Activated naive CD8-positive, alpha-beta T cell treated with anti-CD3 and anti-CD28 coated beads, Interleukin-2, amount 50 U/mL, for 24 hours (primary cell): ENCODE data around the gene TBC1D7.

Source experiments
- ATAC-seq: fragments of 150-1000 bp; cut with Tn5 transposase; one replicate; pipeline ENCODE4 v1.10.0; 2021
- DNase-seq: peaks from one replicate; pipeline ENCODE4 v3.0.0; 2021
- H3K27ac Mint-ChIP-seq: one replicate; pipeline ENCODE4 v1.8.0; 2021; ENCODE audit warnings: mild to moderate bottlenecking, mixed read lengths
- H3K27me3 Mint-ChIP-seq: one replicate; pipeline ENCODE4 v1.8.0; 2021; ENCODE audit warnings: mixed read lengths
- H3K36me3 Mint-ChIP-seq: one replicate; pipeline ENCODE4 v1.8.0; 2021; ENCODE audit warnings: low read depth, mixed read lengths
- H3K4me1 Mint-ChIP-seq: one replicate; pipeline ENCODE4 v1.8.0; 2021; ENCODE audit warnings: mixed read lengths
- H3K4me3 Mint-ChIP-seq: one replicate; pipeline ENCODE4 v1.8.0; 2021; ENCODE audit warnings: mild to moderate bottlenecking, moderate library complexity, mixed read lengths
- H3K9me3 Mint-ChIP-seq: one replicate; pipeline ENCODE4 v1.8.0; 2021; ENCODE audit warnings: mixed read lengths

TBC1D7 gene

GRCh38 chr6:13364842-13365241 lies 36.5 kb upstream of the TBC1D7 start:
- no peak for ATAC-seq
- Mint-ChIP-seq H3K27ac (no peak overlapping the region), H3K27me3 (no peaks in the 10 kb centered on the region), H3K4me1 (peaks cover 4% of the 10 kb centered on the region), H3K36me3 (peaks cover 8% of the 10 kb centered on the region), H3K4me3 (no peak overlapping the region), H3K9me3 (no peaks in the 10 kb centered on the region)
- no peak for DNase-seq

- Mint-ChIP-seq H3K4me1 (peaks cover 9% of the 10 kb centered on the region), H3K9me3 (no peaks in the 10 kb centered on the region), H3K27me3 (no peaks in the 10 kb centered on the region), H3K4me3 (no peak overlapping the region), H3K27ac (no peak overlapping the region), H3K36me3 (peaks cover 8% of the 10 kb centered on the region)
- DNase-seq (no peak), ATAC-seq (no peak)
Observed at GRCh38 chr6:13362412-13362811, 34.1 kb upstream of the TBC1D7 start.

GRCh38 chr6:13360671-13361540 lies 32.6 kb upstream of the TBC1D7 start:
- no peak for ATAC-seq
- Mint-ChIP-seq H3K4me3 (no peak overlapping the region), H3K27me3 (no peaks in the 10 kb centered on the region), H3K27ac (no peak overlapping the region), H3K9me3 (no peaks in the 10 kb centered on the region), H3K4me1 (peaks cover 24% of the 10 kb centered on the region), H3K36me3 (peaks cover 8% of the 10 kb centered on the region)
- no peak for DNase-seq

- no peaks in the 10 kb centered on the region for H3K27me3 Mint-ChIP-seq
- peaks cover 40% of the 10 kb centered on the region for H3K4me1 Mint-ChIP-seq
- H3K4me3 Mint-ChIP-seq = no peak overlapping the region
- H3K9me3 Mint-ChIP-seq = no peaks in the 10 kb centered on the region
- H3K36me3 Mint-ChIP-seq = peaks cover 2% of the 10 kb centered on the region
- DNase-seq = no peak
- no peak for ATAC-seq
- H3K27ac Mint-ChIP-seq = no peak overlapping the region
Observed at GRCh38 chr6:13359287-13359686, 30.9 kb upstream of the TBC1D7 start.

- H3K27ac Mint-ChIP-seq = no peak overlapping the region
- no peaks in the 10 kb centered on the region for H3K9me3 Mint-ChIP-seq
- no peaks in the 10 kb centered on the region for H3K36me3 Mint-ChIP-seq
- ATAC-seq = no peak
- no peaks in the 10 kb centered on the region for H3K27me3 Mint-ChIP-seq
- peaks cover 48% of the 10 kb centered on the region for H3K4me1 Mint-ChIP-seq
- no peak for DNase-seq
- H3K4me3 Mint-ChIP-seq = no peak overlapping the region
Observed at GRCh38 chr6:13358511-13358910, 30.2 kb upstream of the TBC1D7 start.

GRCh38 chr6:13357551-13358075 lies 29.3 kb upstream of the TBC1D7 start:
- DNase-seq (no peak), ATAC-seq (no peak)
- no peak overlapping the region for H3K4me3 Mint-ChIP-seq
- H3K36me3 Mint-ChIP-seq = no peaks in the 10 kb centered on the region
- no peaks in the 10 kb centered on the region for H3K27me3 Mint-ChIP-seq
- H3K9me3 Mint-ChIP-seq = no peaks in the 10 kb centered on the region
- H3K27ac Mint-ChIP-seq = peak overlapping the region; percentile 29
- peaks cover 53% of the 10 kb centered on the region for H3K4me1 Mint-ChIP-seq

- Mint-ChIP-seq H3K4me3 (peak overlapping the region; percentile 73), H3K27ac (peak overlapping the region; percentile 97), H3K27me3 (no peaks in the 10 kb centered on the region), H3K36me3 (no peaks in the 10 kb centered on the region), H3K9me3 (no peaks in the 10 kb centered on the region), H3K4me1 (peaks cover 53% of the 10 kb centered on the region)
- ATAC-seq = peak; percentile 93
- no peak for DNase-seq
Observed at GRCh38 chr6:13355999-13356785, 27.9 kb upstream of the TBC1D7 start.

- DNase-seq (no peak), ATAC-seq (peak; percentile 81)
- Mint-ChIP-seq H3K36me3 (no peaks in the 10 kb centered on the region), H3K27ac (peak overlapping the region; percentile 97), H3K4me1 (peaks cover 50% of the 10 kb centered on the region), H3K9me3 (no peaks in the 10 kb centered on the region), H3K27me3 (no peaks in the 10 kb centered on the region), H3K4me3 (peak overlapping the region; percentile 73)
Observed at GRCh38 chr6:13355043-13355945, 27.0 kb upstream of the TBC1D7 start.

GRCh38 chr6:13354331-13355042 lies 26.1 kb upstream of the TBC1D7 start:
- Mint-ChIP-seq H3K36me3 (no peaks in the 10 kb centered on the region), H3K27me3 (no peaks in the 10 kb centered on the region), H3K27ac (peak overlapping the region; percentile 97), H3K4me3 (peak overlapping the region; percentile 7), H3K4me1 (peaks cover 50% of the 10 kb centered on the region), H3K9me3 (no peaks in the 10 kb centered on the region)
- DNase-seq (no peak), ATAC-seq (no peak)

- peaks cover 42% of the 10 kb centered on the region for H3K4me1 Mint-ChIP-seq
- H3K4me3 Mint-ChIP-seq = no peak overlapping the region
- no peaks in the 10 kb centered on the region for H3K36me3 Mint-ChIP-seq
- no peak for DNase-seq
- ATAC-seq = no peak
- H3K9me3 Mint-ChIP-seq = no peaks in the 10 kb centered on the region
- H3K27ac Mint-ChIP-seq = no peak overlapping the region
- no peaks in the 10 kb centered on the region for H3K27me3 Mint-ChIP-seq
Observed at GRCh38 chr6:13352165-13352564, 23.8 kb upstream of the TBC1D7 start.

- no peak for DNase-seq
- Mint-ChIP-seq H3K36me3 (no peaks in the 10 kb centered on the region), H3K4me1 (peaks cover 33% of the 10 kb centered on the region), H3K27me3 (no peaks in the 10 kb centered on the region), H3K27ac (no peak overlapping the region), H3K9me3 (no peaks in the 10 kb centered on the region), H3K4me3 (no peak overlapping the region)
- no peak for ATAC-seq
Observed at GRCh38 chr6:13351271-13351670, 22.9 kb upstream of the TBC1D7 start.

- ATAC-seq (no peak), DNase-seq (no peak)
- Mint-ChIP-seq H3K27ac (no peak overlapping the region), H3K4me3 (no peak overlapping the region), H3K4me1 (peaks cover 20% of the 10 kb centered on the region), H3K36me3 (no peaks in the 10 kb centered on the region), H3K27me3 (no peaks in the 10 kb centered on the region), H3K9me3 (no peaks in the 10 kb centered on the region)
Observed at GRCh38 chr6:13349811-13350506, 21.6 kb upstream of the TBC1D7 start.

- Mint-ChIP-seq H3K9me3 (no peaks in the 10 kb centered on the region), H3K27ac (no peak overlapping the region), H3K27me3 (no peaks in the 10 kb centered on the region), H3K4me1 (peaks cover 6% of the 10 kb centered on the region), H3K4me3 (no peak overlapping the region), H3K36me3 (no peaks in the 10 kb centered on the region)
- DNase-seq = no peak
- ATAC-seq = no peak
Observed at GRCh38 chr6:13348334-13349113, 20.2 kb upstream of the TBC1D7 start.
